Parathyroid adenoma (tissue), 2 donors: ENCODE results near the gene SENP1.
A peak's percentile ranks its signal among the peaks of the same experiment; 100 is the strongest.

Source experiments
- H2AFZ ChIP-seq: fragments of 300-600 bp; sonication (generic); one replicate; pipeline ENCODE4 v1.7.0; 2017; ENCODE audit warnings: antibody characterized with exemption, mild to moderate bottlenecking
- H3K27ac ChIP-seq: fragments of 300-600 bp; sonication (generic); one replicate; pipeline ENCODE4 v1.7.0; 2017
- H3K27me3 ChIP-seq: fragments of 300-600 bp; sonication (generic); one replicate; pipeline ENCODE4 v1.7.0; 2017; ENCODE audit warnings: low read length; ENCODE audit not compliant: control insufficient read depth, insufficient read depth
- H3K36me3 ChIP-seq: fragments of 300-600 bp; sonication (generic); one replicate; pipeline ENCODE4 v1.7.0; 2017; ENCODE audit warnings: low read length; ENCODE audit not compliant: control insufficient read depth, insufficient read depth
- H3K4me1 ChIP-seq: fragments of 300-600 bp; sonication (generic); one replicate; pipeline ENCODE4 v1.7.0; 2017; ENCODE audit warnings: control low read depth
- H3K4me2 ChIP-seq: fragments of 300-600 bp; sonication (generic); one replicate; pipeline ENCODE4 v1.7.0; 2017; ENCODE audit warnings: low read length
- H3K4me3 ChIP-seq: fragments of 300-600 bp; sonication (generic); one replicate; pipeline ENCODE4 v1.7.0; 2017; ENCODE audit warnings: low read depth, low read length
- H3K79me2 ChIP-seq: fragments of 300-600 bp; sonication (generic); one replicate; pipeline ENCODE4 v1.7.0; 2017; ENCODE audit warnings: control low read depth
- H3K9ac ChIP-seq: fragments of 300-600 bp; sonication (generic); one replicate; pipeline ENCODE4 v1.7.0; 2017; ENCODE audit warnings: mild to moderate bottlenecking
- H3K9me3 ChIP-seq: fragments of 300-600 bp; sonication (generic); one replicate; pipeline ENCODE4 v1.7.0; 2017; ENCODE audit warnings: low read length; ENCODE audit not compliant: control insufficient read depth
- CTCF ChIP-seq: fragments of 300-600 bp; sonication (generic); IDR thresholded peaks from one replicate; pipeline ENCODE4 v1.7.0; 2017; ENCODE audit warnings: antibody characterized with exemption, mild to moderate bottlenecking
- donor health status: primary hyperparathyroidism.

SENP1 gene

GRCh38 chr12:48021485-48022179 is 84.2 kb downstream of the SENP1 start:
- Histone ChIP-seq H3K4me1 (peaks cover 36% of the 10 kb centered on the region), H3K36me3 (no peaks in the 10 kb centered on the region), H3K9me3 (no peaks in the 10 kb centered on the region), H3K9ac (no peak overlapping the region), H3K4me3 (no peak overlapping the region), H3K79me2 (no peaks in the 10 kb centered on the region), H2AFZ (peak overlapping the region; percentile 77), H3K4me2 (no peak overlapping the region), H3K27me3 (no peaks in the 10 kb centered on the region), H3K27ac (peak overlapping the region; percentile 29)
- no peak for TF ChIP-seq CTCF

- H3K4me3 ChIP-seq: no peak overlapping the region
- H3K4me2 ChIP-seq: no peak overlapping the region
- no peaks in the 10 kb centered on the region for H3K9me3 ChIP-seq
- H3K79me2 ChIP-seq: no peaks in the 10 kb centered on the region
- TF ChIP-seq CTCF: no peak
- no peak overlapping the region for H3K9ac ChIP-seq
- H2AFZ ChIP-seq: no peak overlapping the region
- no peak overlapping the region for H3K27ac ChIP-seq
- H3K27me3 ChIP-seq: no peaks in the 10 kb centered on the region
- H3K36me3 ChIP-seq: no peaks in the 10 kb centered on the region
- H3K4me1 ChIP-seq: peaks cover 36% of the 10 kb centered on the region
Observed at GRCh38 chr12:48019639-48020265, 86.1 kb downstream of the SENP1 start.

DNA sequence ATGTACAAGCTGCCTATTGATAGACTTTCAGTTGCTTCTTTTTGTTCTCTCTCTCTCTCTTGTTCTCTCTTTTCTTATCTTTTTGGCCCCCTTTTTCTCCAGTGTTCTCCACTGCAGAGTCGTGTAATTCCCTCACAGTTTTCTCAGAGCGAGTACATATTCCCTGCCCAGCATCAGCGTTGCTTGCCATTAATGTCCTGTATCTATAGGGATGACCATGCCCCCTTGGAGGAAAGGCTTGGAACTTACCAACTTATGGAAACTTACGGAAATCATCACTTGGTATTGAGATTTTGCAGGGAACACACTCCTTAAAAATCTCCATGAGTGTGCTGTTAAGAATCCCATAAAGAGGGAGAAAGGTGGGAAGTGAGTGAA is 87.3 kb downstream of the SENP1 start:
- H3K9me3 ChIP-seq: no peaks in the 10 kb centered on the region
- H2AFZ ChIP-seq: no peak overlapping the region
- no peak overlapping the region for H3K4me2 ChIP-seq
- no peaks in the 10 kb centered on the region for H3K79me2 ChIP-seq
- no peaks in the 10 kb centered on the region for H3K36me3 ChIP-seq
- no peaks in the 10 kb centered on the region for H3K27me3 ChIP-seq
- TF ChIP-seq CTCF: no peak
- peaks cover 29% of the 10 kb centered on the region for H3K4me1 ChIP-seq
- H3K27ac ChIP-seq: no peak overlapping the region
- no peak overlapping the region for H3K4me3 ChIP-seq
- no peak overlapping the region for H3K9ac ChIP-seq

DNA sequence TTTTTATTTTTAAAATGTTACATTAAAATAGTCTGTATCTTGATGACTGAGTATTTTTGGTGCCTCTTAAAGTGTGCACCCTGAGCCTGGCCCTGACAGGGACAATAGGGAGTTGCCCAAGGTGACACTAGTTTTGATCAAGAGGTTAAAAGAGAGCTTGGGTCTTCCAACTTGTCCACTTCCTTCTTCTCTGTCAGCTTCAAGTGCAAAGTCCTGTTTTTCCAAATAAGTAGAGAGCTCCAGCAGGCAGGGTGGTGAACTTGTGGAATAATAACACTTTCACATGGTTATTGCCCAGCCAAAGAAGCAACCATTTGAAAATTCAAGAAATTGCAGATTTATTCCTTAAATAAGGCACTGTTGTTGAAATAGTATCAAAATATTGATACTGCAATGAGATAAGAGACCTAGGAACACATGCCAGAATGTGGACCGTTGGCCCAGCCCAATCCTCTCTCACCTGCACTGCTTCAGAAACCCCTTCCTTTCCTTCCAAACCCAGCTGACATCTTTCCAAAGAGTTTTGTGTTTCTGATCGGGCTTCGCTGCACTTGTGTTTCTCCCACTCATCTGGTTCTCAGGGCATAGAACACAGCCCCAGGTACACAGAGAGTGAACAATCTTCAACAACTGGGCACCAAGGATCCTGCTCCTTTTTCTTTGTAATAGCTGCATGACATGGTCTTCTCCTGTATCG is 87.8 kb downstream of the SENP1 start:
- no peak for TF ChIP-seq CTCF
- no peaks in the 10 kb centered on the region for H3K9me3 ChIP-seq
- H3K4me2 ChIP-seq: no peak overlapping the region
- no peaks in the 10 kb centered on the region for H3K27me3 ChIP-seq
- H3K79me2 ChIP-seq: no peaks in the 10 kb centered on the region
- no peak overlapping the region for H3K27ac ChIP-seq
- H3K4me1 ChIP-seq: peaks cover 24% of the 10 kb centered on the region
- no peak overlapping the region for H2AFZ ChIP-seq
- H3K9ac ChIP-seq: no peak overlapping the region
- no peak overlapping the region for H3K4me3 ChIP-seq
- no peaks in the 10 kb centered on the region for H3K36me3 ChIP-seq
